SU-DHL-6 (cell line): Measurements from ENCODE around the gene ZNF335.

Experiments
- H2AFZ ChIP-seq: fragments of 200-600 bp; sonication (generic); 2 replicates; pipeline ENCODE4 v1.6.1; 2014; ENCODE audit warnings: low read depth, mild to moderate bottlenecking, moderate library complexity, mixed read lengths, antibody characterized with exemption, low read length; ENCODE audit not compliant: severe bottlenecking
- H3F3A ChIP-seq: fragments of 200-600 bp; shearing (Covaris generic); 2 replicates; pipeline ENCODE4 v1.6.0; 2016; ENCODE audit warnings: antibody characterized with exemption, mild to moderate bottlenecking; ENCODE audit not compliant: insufficient read depth
- H3K27ac ChIP-seq: fragments of 200-600 bp; sonication (generic); 2 replicates; pipeline ENCODE4 v1.5.1; 2016; ENCODE audit warnings: low read depth, mild to moderate bottlenecking, low read length, moderate library complexity, mixed read lengths
- H3K27me3 ChIP-seq: fragments of 200-600 bp; sonication (generic), shearing (Covaris generic); 2 replicates; pipeline ENCODE4 v1.6.0; 2014; ENCODE audit warnings: mild to moderate bottlenecking, low read length
- H3K36me3 ChIP-seq: fragments of 200-600 bp; sonication (generic); 2 replicates; pipeline ENCODE4 v1.6.1; 2014; ENCODE audit warnings: mild to moderate bottlenecking, low read length, mixed read lengths
- H3K4me2 ChIP-seq: fragments of 300-600, 200-600 bp; shearing (Covaris generic), sonication (generic); 2 replicates; pipeline ENCODE4 v1.6.0; 2014; ENCODE audit warnings: low read length, low read depth, mild to moderate bottlenecking; ENCODE audit not compliant: poor library complexity, severe bottlenecking
- H3K4me3 ChIP-seq: fragments of 200-600 bp; sonication (generic); 2 replicates; pipeline ENCODE4 v1.5.1; 2014; ENCODE audit warnings: antibody characterized with exemption, low read length, mild to moderate bottlenecking, mixed read lengths; ENCODE audit not compliant: insufficient read depth, poor library complexity, severe bottlenecking
- H3K79me2 ChIP-seq: fragments of 200-600 bp; sonication (generic); 2 replicates; pipeline ENCODE4 v1.6.1; 2014; ENCODE audit warnings: mild to moderate bottlenecking, low read length, moderate library complexity; ENCODE audit not compliant: insufficient read depth
- H3K9ac ChIP-seq: fragments of 200-600 bp; sonication (generic); 2 replicates; pipeline ENCODE4 v1.7.0; 2014; ENCODE audit warnings: mild to moderate bottlenecking, low read length
- H3K9me2 ChIP-seq: fragments of 200-600 bp; sonication (generic); replicated peaks from 2 replicates; pipeline ENCODE4 v1.6.1; 2014; ENCODE audit warnings: low read length; ENCODE audit not compliant: insufficient read depth
- H3K9me3 ChIP-seq: fragments of 200-600 bp; sonication (generic); 2 replicates; pipeline ENCODE4 v1.6.1; 2014; ENCODE audit warnings: low read length, mixed read lengths; ENCODE audit not compliant: insufficient read depth
- H4K20me1 ChIP-seq: fragments of 200-600 bp; sonication (generic); 2 replicates; pipeline ENCODE4 v1.6.1; 2014; ENCODE audit warnings: low read depth, mild to moderate bottlenecking, antibody characterized with exemption, low read length, moderate library complexity, mixed read lengths
- CTCF ChIP-seq: fragments of 200-600 bp; sonication (generic); IDR thresholded peaks from one replicate; pipeline ENCODE4 v1.5.1; 2017; ENCODE audit warnings: antibody characterized with exemption, mild to moderate bottlenecking, low read length, moderate library complexity; ENCODE audit not compliant: insufficient read depth, poor library complexity, severe bottlenecking
- EZH2phosphoT487 ChIP-seq: fragments of 200-600 bp; sonication (generic), shearing (Covaris generic); conservative IDR thresholded peaks from 2 replicates; pipeline ENCODE4 v1.6.1; 2018; ENCODE audit warnings: mild to moderate bottlenecking, antibody characterized with exemption, low read length, moderate library complexity, mixed read lengths

ZNF335 gene

GRCh38 chr20:45969712-45970634 is 2.0 kb downstream of the ZNF335 start:
- H2AFZ ChIP-seq = no peak overlapping the region
- TF ChIP-seq CTCF (peak; percentile 63), EZH2phosphoT487 (no peak)
- H3K27ac ChIP-seq = no peak overlapping the region

GRCh38 chr20:45968801-45969711 is 2.9 kb downstream of the ZNF335 start:
- H4K20me1 ChIP-seq = no peaks in the 10 kb centered on the region; the same call in 1 of the 2 replicates
- no peak for TF ChIP-seq CTCF
- no peak for TF ChIP-seq EZH2phosphoT487

More at GRCh38 chr20:45969712-45970634, 2.0 kb downstream of the ZNF335 start:
- Histone ChIP-seq H3K9me3 (no peaks in the 10 kb centered on the region), H3K4me2 (peak overlapping the region; percentile 61), H3F3A (peaks cover 4% of the 10 kb centered on the region; the same call in 1 of the 2 replicates), H3K36me3 (no peaks in the 10 kb centered on the region), H3K27me3 (no peaks in the 10 kb centered on the region), H3K9ac (peak overlapping the region; percentile 95), H3K79me2 (peaks cover 27% of the 10 kb centered on the region), H4K20me1 (no peaks in the 10 kb centered on the region; the same call in 1 of the 2 replicates), H3K9me2 (no peaks in the 10 kb centered on the region), H3K4me3 (peak overlapping the region; percentile 92)

GRCh38 chr20:45968081-45968671 is 3.8 kb downstream of the ZNF335 start:
- no peaks in the 10 kb centered on the region; the same call in 1 of the 2 replicates for H3K36me3 ChIP-seq
- no peak overlapping the region for H3K4me2 ChIP-seq
- peaks cover 4% of the 10 kb centered on the region; the same call in 1 of the 2 replicates for H3F3A ChIP-seq
- no peaks in the 10 kb centered on the region for H3K9me2 ChIP-seq
- H2AFZ ChIP-seq = no peak overlapping the region
- no peaks in the 10 kb centered on the region for H3K9me3 ChIP-seq
- no peaks in the 10 kb centered on the region; the same call in 1 of the 2 replicates for H4K20me1 ChIP-seq
- no peaks in the 10 kb centered on the region for H3K27me3 ChIP-seq
- H3K9ac ChIP-seq = no peak overlapping the region
- no peak overlapping the region for H3K27ac ChIP-seq
- H3K79me2 ChIP-seq = peaks cover 27% of the 10 kb centered on the region
- no peak overlapping the region for H3K4me3 ChIP-seq
- TF ChIP-seq CTCF (no peak), EZH2phosphoT487 (no peak)

More at GRCh38 chr20:45968801-45969711, 2.9 kb downstream of the ZNF335 start:
- no peak overlapping the region for H3K9ac ChIP-seq
- H3K36me3 ChIP-seq = no peaks in the 10 kb centered on the region; the same call in 1 of the 2 replicates
- no peak overlapping the region for H3K27ac ChIP-seq
- H3K27me3 ChIP-seq = no peaks in the 10 kb centered on the region
- no peak overlapping the region for H3K4me2 ChIP-seq
- H3K9me2 ChIP-seq = no peaks in the 10 kb centered on the region
- no peak overlapping the region for H2AFZ ChIP-seq
- peaks cover 27% of the 10 kb centered on the region for H3K79me2 ChIP-seq
- H3F3A ChIP-seq = peaks cover 4% of the 10 kb centered on the region; the same call in 1 of the 2 replicates
- H3K4me3 ChIP-seq = no peak overlapping the region
- H3K9me3 ChIP-seq = no peaks in the 10 kb centered on the region
